Endodermal cell (in vitro differentiated cells): ENCODE results near the gene DUS1L. TPM values are rescaled to one million over a fixed set of nuclear protein-coding genes. Genes with fewer than 3 reads are reported as not detected.

Experiments
- DNase-seq: peaks from one replicate; pipeline ENCODE4 v3.0.0-alpha.2; 2017
- H3K27ac ChIP-seq: 2 replicates; pipeline ENCODE4 v1.5.1; 2013; ENCODE audit warnings: mild to moderate bottlenecking, low read depth, low read length, moderate library complexity
- H3K27me3 ChIP-seq: 2 replicates; pipeline ENCODE4 v1.6.1; 2013; ENCODE audit warnings: mild to moderate bottlenecking, low read length, moderate library complexity; ENCODE audit not compliant: insufficient read depth, control insufficient read depth, poor library complexity, severe bottlenecking
- H3K36me3 ChIP-seq: 2 replicates; pipeline ENCODE4 v1.7.0; 2013; ENCODE audit warnings: mild to moderate bottlenecking, low read length, moderate library complexity; ENCODE audit not compliant: control insufficient read depth, insufficient read depth
- H3K4me1 ChIP-seq: one replicate; pipeline ENCODE4 v1.7.0; 2013; ENCODE audit warnings: low read length; ENCODE audit not compliant: control insufficient read depth, insufficient read depth
- H3K4me3 ChIP-seq: 2 replicates; pipeline ENCODE4 v1.5.1; 2013; ENCODE audit warnings: mild to moderate bottlenecking, low read length, moderate library complexity
- H3K9ac ChIP-seq: 2 replicates; pipeline ENCODE4 v1.6.1; 2013; ENCODE audit warnings: mild to moderate bottlenecking, low read length, moderate library complexity; ENCODE audit not compliant: poor library complexity, severe bottlenecking; ENCODE audit errors: extremely low read depth
- H3K9me3 ChIP-seq: 2 replicates; pipeline ENCODE4 v1.6.1; 2013; ENCODE audit warnings: mild to moderate bottlenecking, low read length, moderate library complexity; ENCODE audit not compliant: control insufficient read depth
- H3K27ac Mint-ChIP-seq: 2 replicates; pipeline ENCODE4 v1.8.0; 2020; ENCODE audit warnings: mixed read lengths
- H3K27me3 Mint-ChIP-seq: 2 replicates; pipeline ENCODE4 v1.8.0; 2021; ENCODE audit warnings: mild to moderate bottlenecking, mixed read lengths; ENCODE audit not compliant: insufficient read depth
- H3K36me3 Mint-ChIP-seq: 2 replicates; pipeline ENCODE4 v1.8.0; 2020; ENCODE audit warnings: low read depth, mixed read lengths
- H3K4me1 Mint-ChIP-seq: 2 replicates; pipeline ENCODE4 v1.8.0; 2020; ENCODE audit warnings: mixed read lengths
- H3K4me3 Mint-ChIP-seq: 2 replicates; pipeline ENCODE4 v1.8.0; 2020; ENCODE audit warnings: mild to moderate bottlenecking, moderate library complexity, mixed read lengths
- H3K9me3 Mint-ChIP-seq: 2 replicates; pipeline ENCODE4 v1.8.0; 2020; ENCODE audit warnings: mild to moderate bottlenecking, mixed read lengths
- CTCF ChIP-seq: fragments of 200-600 bp; sonication (generic); conservative IDR thresholded peaks from 2 replicates; pipeline ENCODE4 v1.5.0; 2021; ENCODE audit warnings: antibody characterized with exemption, mild to moderate bottlenecking
- WGBS, 2 experiments: methylation state at CpG; one replicate each; pipeline versions ENCODE4 v1.1.5 to v1.1.7; 2013; ENCODE audit warnings: missing lambda C conversion rate in 2 of 2, mixed read lengths in 1 of 2; ENCODE audit not compliant: insufficient coverage in 1 of 2, insufficient read length in 1 of 2; 5-methylcytosine and 5-hydroxymethylcytosine counted together
- total RNA-seq, 2 donors: library from RNA; stranded (reverse); fragmentation: NEBNext Ultra II Directional in 1 of 2; extraction: Animal tissue kit (Norgen Biotek cat#: 25700) in 1 of 2; gene quantifications; 2 replicates in 1 of 2; 3 replicates in 1 of 2; pipeline ENCODE4 v1.2.1, GENCODE V29; 2021

DUS1L gene
- total RNA-seq, 2 donors from 2014 or later: 85.3 to 108 TPM

- Histone ChIP-seq H3K9me3 (no peaks in the 10 kb centered on the region), H3K27me3 (no peaks in the 10 kb centered on the region), H3K4me3 (no peak overlapping the region), H3K4me1 (no peaks in the 10 kb centered on the region), H3K27ac (no peak overlapping the region), H3K36me3 (no peaks in the 10 kb centered on the region), H3K9ac (no peak overlapping the region)
- Mint-ChIP-seq H3K36me3 (no peaks in the 10 kb centered on the region), H3K4me3 (no peak overlapping the region), H3K9me3 (no peaks in the 10 kb centered on the region), H3K4me1 (no peaks in the 10 kb centered on the region), H3K27me3 (no peaks in the 10 kb centered on the region), H3K27ac (no peak overlapping the region)
- no peak for TF ChIP-seq CTCF
- 95% methylated on average over 20 to 26 of the region's 26 CpGs for WGBS, 2 experiments
- DNase-seq: no peak
These were observed 57.2 kb downstream of the DUS1L start for GRCh38 chr17:82008258-82008940.

Other genes with a start within 250 kb of the DUS1L start
- 100 to 1,000 TPM; 164 to 183 TPM for gene MCRIP1, start 232.5 kb downstream of the DUS1L start, total RNA-seq
- gene PPP1R27, start 230.8 kb downstream of the DUS1L start, total RNA-seq: not detected
- gene P4HB, start 205.3 kb downstream of the DUS1L start, total RNA-seq: 100 to 1,000 TPM; 493 to 535 TPM
- gene ARHGDIA, start 194.5 kb downstream of the DUS1L start, total RNA-seq: 100 to 1,000 TPM; 240 to 254 TPM
- 100 to 1,000 TPM; 154 to 170 TPM for gene ALYREF, start 174.2 kb downstream of the DUS1L start, total RNA-seq
- 100 to 1,000 TPM; 161 to 195 TPM for gene ANAPC11, start 174.1 kb downstream of the DUS1L start, total RNA-seq
- 1 to 10 TPM; 3.3 to 3.7 TPM for gene NPB, start 163.6 kb downstream of the DUS1L start, total RNA-seq
- 10 to 100 TPM; 66.8 to 70.9 TPM for gene PCYT2, start 154.4 kb downstream of the DUS1L start, total RNA-seq
- gene SIRT7, start 147.6 kb downstream of the DUS1L start, total RNA-seq: 10 to 100 TPM; 21.8 to 22.1 TPM
- gene MAFG, start 138.1 kb downstream of the DUS1L start, total RNA-seq: 10 to 100 TPM; 39.9 to 54.1 TPM
- 100 to 1,000 TPM; 104 to 107 TPM for gene PYCR1, start 128.5 kb downstream of the DUS1L start, total RNA-seq
- gene MYADML2, start 118.6 kb downstream of the DUS1L start, total RNA-seq: not detected
- gene NOTUM, start 104.6 kb downstream of the DUS1L start, total RNA-seq: 10 to 100 TPM; 12.5 to 26.3 TPM
- 10 to 100 TPM; 50.8 to 65.4 TPM for gene ASPSCR1, start 88.2 kb downstream of the DUS1L start, total RNA-seq
- 10 to 100 TPM; 80.0 to 85.0 TPM for gene CENPX, start 42.9 kb downstream of the DUS1L start, total RNA-seq
- gene LRRC45, start 42.5 kb downstream of the DUS1L start, total RNA-seq: 10 to 100 TPM; 35.1 to 38.9 TPM
- 10 to 100 TPM; 45.7 to 53.9 TPM for gene RAC3, start 34.1 kb downstream of the DUS1L start, total RNA-seq
- gene DCXR, start 28.1 kb downstream of the DUS1L start, total RNA-seq: 10 to 100 TPM; 73.8 to 83.6 TPM
- 10 to 100 TPM; 46.3 to 54.5 TPM for gene RFNG, start 14.0 kb downstream of the DUS1L start, total RNA-seq
- gene GPS1, start 13.9 kb downstream of the DUS1L start, total RNA-seq: 100 to 1,000 TPM; 152 to 153 TPM
- gene FASN, start 32.4 kb upstream of the DUS1L start, total RNA-seq: 100 to 1,000 TPM; 371 to 498 TPM
- 10 to 100 TPM; 61.8 to 82.8 TPM for gene CCDC57, start 147.0 kb upstream of the DUS1L start, total RNA-seq
- 10 to 100 TPM; 31.8 to 39.7 TPM for gene SLC16A3, start 163.2 kb upstream of the DUS1L start, total RNA-seq
- 100 to 1,000 TPM; 104 to 143 TPM for gene CSNK1D, start 207.9 kb upstream of the DUS1L start, total RNA-seq